Hepatocyte (in vitro differentiated cells): ENCODE results near the gene CFAP97. TPM values are rescaled to one million over a fixed set of nuclear protein-coding genes. Genes with fewer than 3 reads are reported as not detected.

ENCODE experiments used
- DNase-seq: peaks from one replicate; pipeline ENCODE4 v3.0.0-alpha.2; 2016; ENCODE audit warnings: low spot score
- H2AFZ ChIP-seq: fragments of 200-600 bp; sonication (generic); 2 replicates; pipeline ENCODE4 v1.6.0; 2016; ENCODE audit warnings: antibody characterized with exemption, mild to moderate bottlenecking
- H3K27ac ChIP-seq: fragments of 200-600 bp; sonication (generic); 2 replicates; pipeline ENCODE4 v1.5.1; 2016; ENCODE audit warnings: mild to moderate bottlenecking
- H3K27me3 ChIP-seq: fragments of 200-600 bp; sonication (generic); 2 replicates; pipeline ENCODE4 v1.6.1; 2016
- H3K36me3 ChIP-seq: fragments of 200-600 bp; sonication (generic); replicated peaks from 2 replicates; pipeline ENCODE4 v1.5.1; 2016; ENCODE audit warnings: low read depth; ENCODE audit not compliant: insufficient read depth
- H3K4me1 ChIP-seq: fragments of 200-600 bp; sonication (generic); 2 replicates; pipeline ENCODE4 v1.5.1; 2016; ENCODE audit warnings: mild to moderate bottlenecking, moderate library complexity; ENCODE audit not compliant: insufficient read depth
- H3K4me2 ChIP-seq: fragments of 200-600 bp; sonication (generic); 2 replicates; pipeline ENCODE4 v1.6.0; 2016
- H3K4me3 ChIP-seq: fragments of 200-600 bp; sonication (generic); 2 replicates; pipeline ENCODE4 v1.5.1; 2016; ENCODE audit warnings: mild to moderate bottlenecking
- H3K79me2 ChIP-seq: fragments of 200-600 bp; sonication (generic); 2 replicates; pipeline ENCODE4 v1.6.0; 2017; ENCODE audit warnings: mild to moderate bottlenecking
- H3K9me2 ChIP-seq: fragments of 200-600 bp; sonication (generic); replicated peaks from 2 replicates; pipeline ENCODE4 v1.6.0; 2017; ENCODE audit warnings: mild to moderate bottlenecking; ENCODE audit not compliant: insufficient read depth
- H3K9me3 ChIP-seq: fragments of 200-600 bp; sonication (generic); 2 replicates; pipeline ENCODE4 v1.5.1; 2016; ENCODE audit warnings: low read depth, mild to moderate bottlenecking
- H4K20me1 ChIP-seq: fragments of 200-600 bp; sonication (generic); 2 replicates; pipeline ENCODE4 v1.6.0; 2016; ENCODE audit warnings: mild to moderate bottlenecking; ENCODE audit not compliant: insufficient read depth, poor library complexity, severe bottlenecking
- EZH2 ChIP-seq: fragments of 200-600 bp; sonication (generic); IDR thresholded peaks from 2 replicates; pipeline ENCODE4 v1.6.1; 2016; ENCODE audit warnings: antibody characterized with exemption, mild to moderate bottlenecking, borderline replicate concordance
- EZH2phosphoT487 ChIP-seq: fragments of 200-600 bp; sonication (generic); IDR thresholded peaks from one replicate; pipeline ENCODE4 v1.6.1; 2018; ENCODE audit warnings: antibody characterized with exemption, mild to moderate bottlenecking, low read depth, moderate library complexity; ENCODE audit not compliant: unreplicated experiment, severe bottlenecking
- WGBS: methylation state at CpG from one replicate; pipeline ENCODE4 v1.1.6; 2016; ENCODE audit warnings: low lambda C conversion rate; ENCODE audit errors: missing lambda C conversion rate; 5-methylcytosine and 5-hydroxymethylcytosine counted together
- polyA plus RNA-seq: library from polyadenylated mRNA; unstranded; fragments of >200 nt; fragmentation: Nextera tagmentation; extraction: Ambion mirVana; gene quantifications from 2 replicates; pipeline ENCODE4 v1.2.1, GENCODE V29; 2016
- total RNA-seq: library from RNA; depleted of rRNA; stranded (reverse); fragments of >200 nt; gene quantifications from 2 replicates; pipeline ENCODE4 v1.2.3, GENCODE V29; 2014
- TF ChIP-seq, protein P1 (sequence below): fragments of 200-600 bp; sonication (generic); IDR thresholded peaks from 2 replicates; pipeline ENCODE4 v1.5.1; 2016; ENCODE audit warnings: antibody characterized with exemption, mild to moderate bottlenecking; ENCODE audit not compliant: poor library complexity

The CFAP97 gene
- total and polyA plus RNA-seq, 2 experiments from 2014 or later, result 16.5 to 28.9 TPM

DNA sequence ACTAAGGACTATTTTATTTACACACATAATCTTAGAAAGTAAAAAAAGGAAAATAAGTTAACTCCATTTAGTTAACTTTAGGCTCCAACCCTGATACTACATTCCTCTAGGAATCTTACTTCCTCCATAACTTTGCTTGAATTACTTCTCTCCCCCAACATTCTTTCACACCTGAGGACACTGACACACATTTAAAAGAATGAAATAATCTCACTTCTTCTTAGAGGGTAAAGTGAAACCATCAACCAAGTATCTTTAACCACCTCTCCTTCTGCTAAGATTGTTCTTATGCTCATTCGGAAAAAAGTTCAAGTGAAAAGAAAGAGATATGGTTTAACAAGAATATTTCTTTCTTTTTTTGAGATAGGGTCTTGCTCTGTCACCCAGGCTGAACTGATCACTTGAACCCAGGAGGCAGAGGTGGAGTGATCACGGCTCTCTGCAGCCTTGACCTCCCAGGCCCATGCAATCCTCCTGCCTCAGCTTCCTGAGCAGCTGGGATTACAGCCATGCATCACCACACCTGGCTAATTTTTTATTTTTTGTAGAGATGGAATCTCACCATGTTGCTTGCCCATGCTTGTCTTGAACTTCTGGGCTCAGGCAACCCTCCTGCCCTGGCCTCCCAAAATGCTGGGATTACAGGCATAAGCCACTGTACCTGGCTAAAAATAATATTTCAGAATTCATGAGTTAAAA is 32.3 kb downstream of the CFAP97 start:
- 96% methylated on average over 2 of the region's 2 CpGs for WGBS

DNA sequence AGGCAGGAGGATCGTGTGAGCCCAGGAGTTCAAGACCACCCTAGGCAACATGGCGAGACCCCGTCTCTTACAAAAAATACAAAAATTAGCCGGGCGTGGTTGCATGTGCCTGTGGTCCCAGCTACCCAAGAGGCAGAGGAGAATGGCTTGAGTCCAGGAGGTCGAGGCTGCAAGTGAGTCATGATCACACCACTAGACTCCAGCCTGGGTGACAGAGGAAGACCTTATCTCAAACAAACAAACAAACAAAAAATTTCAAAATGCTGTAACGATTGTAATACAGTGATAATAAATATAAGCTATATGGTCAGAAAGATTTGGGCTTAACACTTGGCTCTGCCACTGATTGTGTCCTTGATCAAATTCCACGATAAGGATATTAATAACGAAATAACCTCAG is 36.6 kb downstream of the CFAP97 start:
- no peaks in the 10 kb centered on the region for H3K27me3 ChIP-seq
- no peak overlapping the region for H3K27ac ChIP-seq
- H3K9me3 ChIP-seq, result no peaks in the 10 kb centered on the region
- TF ChIP-seq EZH2phosphoT487 (no peak), EZH2 (no peak)
- TF ChIP-seq, protein P1, sequence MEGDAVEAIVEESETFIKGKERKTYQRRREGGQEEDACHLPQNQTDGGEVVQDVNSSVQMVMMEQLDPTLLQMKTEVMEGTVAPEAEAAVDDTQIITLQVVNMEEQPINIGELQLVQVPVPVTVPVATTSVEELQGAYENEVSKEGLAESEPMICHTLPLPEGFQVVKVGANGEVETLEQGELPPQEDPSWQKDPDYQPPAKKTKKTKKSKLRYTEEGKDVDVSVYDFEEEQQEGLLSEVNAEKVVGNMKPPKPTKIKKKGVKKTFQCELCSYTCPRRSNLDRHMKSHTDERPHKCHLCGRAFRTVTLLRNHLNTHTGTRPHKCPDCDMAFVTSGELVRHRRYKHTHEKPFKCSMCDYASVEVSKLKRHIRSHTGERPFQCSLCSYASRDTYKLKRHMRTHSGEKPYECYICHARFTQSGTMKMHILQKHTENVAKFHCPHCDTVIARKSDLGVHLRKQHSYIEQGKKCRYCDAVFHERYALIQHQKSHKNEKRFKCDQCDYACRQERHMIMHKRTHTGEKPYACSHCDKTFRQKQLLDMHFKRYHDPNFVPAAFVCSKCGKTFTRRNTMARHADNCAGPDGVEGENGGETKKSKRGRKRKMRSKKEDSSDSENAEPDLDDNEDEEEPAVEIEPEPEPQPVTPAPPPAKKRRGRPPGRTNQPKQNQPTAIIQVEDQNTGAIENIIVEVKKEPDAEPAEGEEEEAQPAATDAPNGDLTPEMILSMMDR, result no peak
- no peak for DNase-seq
- no peaks in the 10 kb centered on the region for H3K36me3 ChIP-seq
- no peak overlapping the region for H2AFZ ChIP-seq
- H4K20me1 ChIP-seq, result no peaks in the 10 kb centered on the region
- no peaks in the 10 kb centered on the region for H3K79me2 ChIP-seq
- H3K4me1 ChIP-seq, result no peaks in the 10 kb centered on the region
- H3K9me2 ChIP-seq, result no peaks in the 10 kb centered on the region
- H3K4me3 ChIP-seq, result no peak overlapping the region
- no peak overlapping the region for H3K4me2 ChIP-seq
- 93% methylated on average over 9 of the region's 9 CpGs for WGBS

More for the DNA sequence above, 32.3 kb downstream of the CFAP97 start:
- Histone ChIP-seq H3K27me3 (no peaks in the 10 kb centered on the region), H3K36me3 (no peaks in the 10 kb centered on the region), H3K4me2 (no peak overlapping the region), H3K79me2 (no peaks in the 10 kb centered on the region), H3K4me1 (no peaks in the 10 kb centered on the region), H4K20me1 (no peaks in the 10 kb centered on the region), H3K9me2 (no peaks in the 10 kb centered on the region), H3K9me3 (no peaks in the 10 kb centered on the region), H2AFZ (no peak overlapping the region), H3K4me3 (no peak overlapping the region), H3K27ac (no peak overlapping the region)
- TF ChIP-seq EZH2 (no peak), EZH2phosphoT487 (no peak)
- TF ChIP-seq, protein P1, result no peak
- DNase-seq, result no peak

DNA sequence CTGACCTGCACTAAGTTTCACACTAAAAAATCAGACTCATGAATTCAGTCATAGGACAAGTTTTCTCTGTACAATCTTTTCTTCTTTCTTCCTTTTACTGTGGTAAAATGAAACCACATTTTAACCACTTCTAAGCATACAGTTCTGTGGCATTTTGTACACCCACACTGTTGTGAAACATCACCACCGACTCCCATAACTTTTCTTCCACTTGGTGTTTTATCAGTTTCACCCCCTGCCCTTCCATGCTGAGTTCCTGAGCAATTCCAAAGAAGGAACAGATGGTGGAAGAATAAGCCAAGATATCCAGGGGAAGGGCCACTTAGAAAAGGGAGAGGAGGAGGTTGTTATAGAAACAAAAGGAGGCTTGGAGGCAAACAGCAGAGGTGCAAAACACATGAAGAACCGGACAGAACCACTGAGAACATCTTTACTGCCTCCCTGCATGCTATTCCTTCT is 38.2 kb downstream of the CFAP97 start:
- no peaks in the 10 kb centered on the region for H3K4me1 ChIP-seq
- no peaks in the 10 kb centered on the region for H3K36me3 ChIP-seq
- H4K20me1 ChIP-seq, result no peaks in the 10 kb centered on the region
- no peak overlapping the region for H2AFZ ChIP-seq
- no peak overlapping the region for H3K4me2 ChIP-seq
- no peaks in the 10 kb centered on the region for H3K9me2 ChIP-seq
- DNase-seq, result no peak
- 77% methylated on average over 2 of the region's 2 CpGs for WGBS
- TF ChIP-seq EZH2phosphoT487 (no peak), EZH2 (no peak)
- TF ChIP-seq, protein P1, result no peak
- H3K9me3 ChIP-seq, result no peaks in the 10 kb centered on the region
- H3K27me3 ChIP-seq, result no peaks in the 10 kb centered on the region
- H3K79me2 ChIP-seq, result no peaks in the 10 kb centered on the region
- no peak overlapping the region for H3K27ac ChIP-seq
- no peak overlapping the region for H3K4me3 ChIP-seq
